GM12874 (cell line): ENCODE results near the gene OR2H1.

Experiments used
- CTCF ChIP-seq: IDR thresholded peaks from 2 replicates; pipeline ENCODE4 v1.5.1; 2011; ENCODE audit warnings: low read depth, mild to moderate bottlenecking, control low read depth, low read length, moderate library complexity; ENCODE audit not compliant: insufficient read depth

Gene OR2H1

GRCh38 chr6:29442719-29443118 lies 14.2 kb upstream of the OR2H1 start:
- no peak for TF ChIP-seq CTCF

GRCh38 chr6:29447670-29448069 lies 9.3 kb upstream of the OR2H1 start:
- no peak for TF ChIP-seq CTCF

- TF ChIP-seq CTCF = no peak
Measured at GRCh38 chr6:29451471-29452193, 5.3 kb upstream of the OR2H1 start.

- TF ChIP-seq CTCF = no peak
Measured at GRCh38 chr6:29461021-29461814, 4.3 kb downstream of the OR2H1 start.

- no peak for TF ChIP-seq CTCF
Measured at GRCh38 chr6:29462022-29462421, 5.1 kb downstream of the OR2H1 start.

GRCh38 chr6:29465279-29465678 lies 8.3 kb downstream of the OR2H1 start:
- TF ChIP-seq CTCF = no peak

GRCh38 chr6:29465801-29466200 lies 8.8 kb downstream of the OR2H1 start:
- no peak for TF ChIP-seq CTCF
